Panc1 (cell line): ENCODE measurements around the gene CEP164. TPM values are rescaled to one million over a fixed set of nuclear protein-coding genes. Genes with fewer than 3 reads are reported as not detected.

Experiments used
- ATAC-seq: fragments of 200-7000 bp; cut with Tn5 transposase; 2 replicates; pipeline ENCODE4 v1.9.1; 2020; ENCODE audit warnings: mild to moderate bottlenecking, moderate library complexity
- BruUV-seq: library from RNA; stranded (reverse); fragments of 400-500 nt; replicated peaks from 2 replicates; lab custom pipeline; 2021; lab: Mats Ljungman, UMichigan
- CTCF ChIA-PET: fragments of 300-600 bp; sonication (Branson Sonifier 250); formaldehyde crosslinking; loops from one replicate; lab custom pipeline; 2022; ENCODE audit warnings: antibody characterized with exemption; lab: Charles Lee
- POLR2A ChIA-PET: fragments of 300-600 bp; sonication (Branson Sonifier 250); formaldehyde crosslinking; loops from one replicate; lab custom pipeline; 2022; ENCODE audit warnings: antibody characterized with exemption; lab: Charles Lee
- DNase-seq: peaks from one replicate; pipeline ENCODE4 v3.0.0-alpha.2; 2010; ENCODE audit warnings: low read depth, low spot score
- H3K27ac ChIP-seq: 2 replicates; pipeline ENCODE4 v1.5.1; 2011; ENCODE audit warnings: mild to moderate bottlenecking, low read length, inconsistent platforms
- H3K27me3 ChIP-seq: fragments of 200-500 bp; sonication (Bioruptor generic); 2 replicates; pipeline ENCODE4 v1.6.0; 2014; ENCODE audit warnings: low read length, inconsistent platforms; ENCODE audit not compliant: control insufficient read depth, insufficient read depth
- H3K36me3 ChIP-seq: fragments of 200-500 bp; sonication (Bioruptor generic); 2 replicates; pipeline ENCODE4 v1.5.1; 2014; ENCODE audit warnings: inconsistent platforms, mild to moderate bottlenecking, low read length, moderate library complexity; ENCODE audit not compliant: control insufficient read depth, insufficient read depth
- H3K4me1 ChIP-seq: 2 replicates; pipeline ENCODE4 v1.5.1; 2011; ENCODE audit warnings: inconsistent platforms, mild to moderate bottlenecking, low read length, moderate library complexity; ENCODE audit not compliant: control insufficient read depth, insufficient read depth
- H3K4me3 ChIP-seq, 2 experiments: 2 replicates each; pipeline ENCODE4 v1.5.1; 2011 to 2012; ENCODE audit warnings: low read depth in 2 of 2, low read length in 2 of 2, mild to moderate bottlenecking in 2 of 2, inconsistent platforms in 1 of 2, moderate library complexity in 1 of 2
- H3K9me3 ChIP-seq: fragments of 200-500 bp; sonication (Bioruptor generic); 2 replicates; pipeline ENCODE4 v1.5.1; 2014; ENCODE audit warnings: low read depth, mild to moderate bottlenecking, inconsistent platforms, low read length, moderate library complexity; ENCODE audit not compliant: control insufficient read depth, insufficient read depth
- CTCF ChIP-seq: fragments of 450-650 bp; IDR thresholded peaks from 2 replicates; pipeline ENCODE4 v1.5.1; 2017; ENCODE audit warnings: mild to moderate bottlenecking
- POLR2AphosphoS5 ChIP-seq: IDR thresholded peaks from 2 replicates; pipeline ENCODE4 v1.6.1; 2012; ENCODE audit warnings: mild to moderate bottlenecking, low read depth, low read length, moderate library complexity
- SIN3A ChIP-seq: IDR thresholded peaks from 2 replicates; pipeline ENCODE4 v1.6.1; 2012; ENCODE audit warnings: low read depth, mild to moderate bottlenecking, low read length, moderate library complexity, borderline replicate concordance; ENCODE audit not compliant: insufficient read depth
- TCF7L2 ChIP-seq: IDR thresholded peaks from 2 replicates; pipeline ENCODE4 v1.6.1; 2011; ENCODE audit warnings: mild to moderate bottlenecking, low read depth, low read length, inconsistent platforms
- in situ Hi-C: cut with HindIII; loops from 2 replicates; pipeline ENCODE4 v1.10.0; 2016; ENCODE audit warnings: low sequenced_read_pairs, low pct_unique_long_range_greater_than_20kb
- intact Hi-C: fragments of 100-400 bp; cut with micrococcal nuclease; formaldehyde crosslinking; loops from one replicate; pipeline ENCODE4 v1.10.0; 2022; ENCODE audit not compliant: unreplicated experiment
- total RNA-seq: library from RNA; stranded (reverse); gene quantifications from one replicate; pipeline ENCODE4 v1.2.1, GENCODE V29; 2021; ENCODE audit not compliant: unreplicated experiment
- TF ChIP-seq, protein P1 (sequence below), 2 experiments: IDR thresholded peaks; 2 replicates each; pipeline ENCODE4 v1.6.1; 2011 to 2012; ENCODE audit warnings: low read depth in 2 of 2, control low read depth in 1 of 2, low read length in 1 of 2, mild to moderate bottlenecking in 1 of 2, moderate library complexity in 1 of 2; ENCODE audit not compliant: insufficient read depth in 1 of 2

Gene CEP164
- total RNA-seq, 1 experiment from 2014 or later, result 75.4 TPM

GRCh38 chr11:117296881-117297280, 30.8 kb upstream of the CEP164 start:
- no peak for DNase-seq
- in situ Hi-C loops, result no loop called here
- H3K36me3 ChIP-seq, result no peaks in the 10 kb centered on the region
- BruUV-seq, result no TSS peak
- POLR2A ChIA-PET, result interaction anchor here (0.5 kb wide), 1 partner anchor 248 kb away, joined by 5 read pairs; no protein-coding TSS in a partner anchor
- H3K4me3 ChIP-seq, result no peak overlapping the region
- H3K27me3 ChIP-seq, result no peaks in the 10 kb centered on the region
- H3K4me1 ChIP-seq, result no peaks in the 10 kb centered on the region
- ATAC-seq, result no peak
- CTCF ChIA-PET, result no interaction called here
- H3K9me3 ChIP-seq, result no peaks in the 10 kb centered on the region
- intact Hi-C loops, result no loop called here
- TF ChIP-seq POLR2AphosphoS5 (no peak), TCF7L2 (no peak), SIN3A (no peak), CTCF (no peak)
- TF ChIP-seq, protein P1, sequence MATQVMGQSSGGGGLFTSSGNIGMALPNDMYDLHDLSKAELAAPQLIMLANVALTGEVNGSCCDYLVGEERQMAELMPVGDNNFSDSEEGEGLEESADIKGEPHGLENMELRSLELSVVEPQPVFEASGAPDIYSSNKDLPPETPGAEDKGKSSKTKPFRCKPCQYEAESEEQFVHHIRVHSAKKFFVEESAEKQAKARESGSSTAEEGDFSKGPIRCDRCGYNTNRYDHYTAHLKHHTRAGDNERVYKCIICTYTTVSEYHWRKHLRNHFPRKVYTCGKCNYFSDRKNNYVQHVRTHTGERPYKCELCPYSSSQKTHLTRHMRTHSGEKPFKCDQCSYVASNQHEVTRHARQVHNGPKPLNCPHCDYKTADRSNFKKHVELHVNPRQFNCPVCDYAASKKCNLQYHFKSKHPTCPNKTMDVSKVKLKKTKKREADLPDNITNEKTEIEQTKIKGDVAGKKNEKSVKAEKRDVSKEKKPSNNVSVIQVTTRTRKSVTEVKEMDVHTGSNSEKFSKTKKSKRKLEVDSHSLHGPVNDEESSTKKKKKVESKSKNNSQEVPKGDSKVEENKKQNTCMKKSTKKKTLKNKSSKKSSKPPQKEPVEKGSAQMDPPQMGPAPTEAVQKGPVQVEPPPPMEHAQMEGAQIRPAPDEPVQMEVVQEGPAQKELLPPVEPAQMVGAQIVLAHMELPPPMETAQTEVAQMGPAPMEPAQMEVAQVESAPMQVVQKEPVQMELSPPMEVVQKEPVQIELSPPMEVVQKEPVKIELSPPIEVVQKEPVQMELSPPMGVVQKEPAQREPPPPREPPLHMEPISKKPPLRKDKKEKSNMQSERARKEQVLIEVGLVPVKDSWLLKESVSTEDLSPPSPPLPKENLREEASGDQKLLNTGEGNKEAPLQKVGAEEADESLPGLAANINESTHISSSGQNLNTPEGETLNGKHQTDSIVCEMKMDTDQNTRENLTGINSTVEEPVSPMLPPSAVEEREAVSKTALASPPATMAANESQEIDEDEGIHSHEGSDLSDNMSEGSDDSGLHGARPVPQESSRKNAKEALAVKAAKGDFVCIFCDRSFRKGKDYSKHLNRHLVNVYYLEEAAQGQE (IDR thresholded peaks at IDR 0.05; ENCODE audit: insufficient read depth in 1 of 2, low read depth in 2 of 2, low read length in 1 of 2), result no peak
- H3K27ac ChIP-seq, result no peak overlapping the region

DNA sequence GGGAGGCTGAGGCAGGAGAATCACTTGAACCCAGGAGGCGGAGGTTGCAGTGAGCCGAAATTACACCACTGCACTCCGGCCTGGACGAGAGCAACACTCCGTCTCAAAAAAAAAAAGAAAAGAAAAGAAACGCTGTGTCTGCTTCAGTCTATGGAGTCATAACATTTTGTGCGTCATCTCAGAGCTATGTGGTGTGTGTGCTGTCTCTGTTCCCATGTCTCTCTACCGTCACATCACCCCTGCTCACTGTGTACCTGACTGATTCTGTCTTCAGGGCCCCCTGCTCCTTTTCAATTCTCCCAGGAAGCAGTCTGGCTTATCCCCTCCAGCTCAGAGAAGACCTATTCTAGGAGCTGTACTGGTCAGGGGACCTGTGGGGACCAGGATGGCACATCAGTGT, 29.5 kb upstream of the CEP164 start:
- POLR2A ChIA-PET, result no interaction called here
- no peak for TF ChIP-seq SIN3A
- TF ChIP-seq, protein P1 (IDR thresholded peaks at IDR 0.05; ENCODE audit: insufficient read depth in 1 of 2, low read depth in 2 of 2, low read length in 1 of 2), result no peak
- no TSS peak for BruUV-seq
- H3K4me3 ChIP-seq, result no peak overlapping the region
- no peaks in the 10 kb centered on the region for H3K9me3 ChIP-seq
- no peaks in the 10 kb centered on the region for H3K36me3 ChIP-seq
- DNase-seq (no peak), ATAC-seq (no peak)
- intact Hi-C loops, result no loop called here
- H3K4me1 ChIP-seq, result no peaks in the 10 kb centered on the region
- CTCF ChIA-PET, result no interaction called here
- in situ Hi-C loops, result no loop called here
- H3K27me3 ChIP-seq, result no peaks in the 10 kb centered on the region
- H3K27ac ChIP-seq, result no peak overlapping the region
